Fibroblast of lung (primary cell): Measurements from ENCODE around the gene PRDM16. TPM values are rescaled to one million over a fixed set of nuclear protein-coding genes. Genes with fewer than 3 reads are reported as not detected.
A peak's percentile ranks its signal among the peaks of the same experiment; 100 is the strongest.

Experiments used
- DNase-seq, 2 donors: peaks; one replicate each; pipeline versions ENCODE4 v3.0.0 to v3.0.0-alpha.2; 2010; ENCODE audit warnings: low read depth in 2 of 2
- H2AFZ ChIP-seq: 2 replicates; pipeline ENCODE4 v1.5.1; 2012; ENCODE audit warnings: low read length, control low read depth, inconsistent platforms
- H3K27ac ChIP-seq: 2 replicates; pipeline ENCODE4 v1.5.1; 2011; ENCODE audit warnings: low read length, control low read depth; ENCODE audit not compliant: insufficient read depth
- H3K27me3 ChIP-seq: 2 replicates; pipeline ENCODE4 v1.5.1; 2011; ENCODE audit warnings: mild to moderate bottlenecking, low read length; ENCODE audit not compliant: control insufficient read depth, insufficient read depth
- H3K36me3 ChIP-seq: 2 replicates; pipeline ENCODE4 v1.5.1; 2011; ENCODE audit warnings: low read length; ENCODE audit not compliant: control insufficient read depth, insufficient read depth
- H3K4me1 ChIP-seq: 2 replicates; pipeline ENCODE4 v1.5.1; 2011; ENCODE audit warnings: low read length; ENCODE audit not compliant: control insufficient read depth, insufficient read depth; ENCODE audit errors: extremely low read depth
- H3K4me2 ChIP-seq: 2 replicates; pipeline ENCODE4 v1.5.1; 2011; ENCODE audit warnings: low read length, control low read depth; ENCODE audit not compliant: insufficient read depth; ENCODE audit errors: extremely low read depth
- H3K4me3 ChIP-seq, 4 experiments: fragments of 200-600 bp in 1 of 4; sonication (generic) in 1 of 4; replicated peaks in 1 of 4; 2 replicates each; pipeline ENCODE4 v1.5.1; 2011 to 2016; ENCODE audit warnings: low read length in 4 of 4, low read depth in 3 of 4, mild to moderate bottlenecking in 3 of 4, control low read depth in 2 of 4, inconsistent platforms in 1 of 4, mixed read lengths in 1 of 4; ENCODE audit not compliant: insufficient read depth in 1 of 4; ENCODE audit errors: control extremely low read depth in 1 of 4
- H3K79me2 ChIP-seq: 2 replicates; pipeline ENCODE4 v1.5.1; 2012; ENCODE audit warnings: mild to moderate bottlenecking, low read length, inconsistent platforms; ENCODE audit not compliant: control insufficient read depth, insufficient read depth
- H3K9ac ChIP-seq: 2 replicates; pipeline ENCODE4 v1.5.1; 2011; ENCODE audit warnings: mild to moderate bottlenecking, low read length, control low read depth; ENCODE audit not compliant: insufficient read depth
- H3K9me3 ChIP-seq: 2 replicates; pipeline ENCODE4 v1.5.1; 2012; ENCODE audit warnings: low read depth, low read length; ENCODE audit not compliant: control insufficient read depth, insufficient read depth
- H4K20me1 ChIP-seq: 2 replicates; pipeline ENCODE4 v1.5.1; 2011; ENCODE audit warnings: low read length; ENCODE audit not compliant: control insufficient read depth, insufficient read depth; ENCODE audit errors: extremely low read depth
- CTCF ChIP-seq, 2 donors: IDR thresholded peaks in 1 of 2; conservative IDR thresholded peaks in 1 of 2; 1 replicate in 1 of 2; 2 replicates in 1 of 2; pipeline ENCODE4 v1.5.1; 2011 to 2012; ENCODE audit warnings: low read length in 2 of 2, control low read depth in 1 of 2, inconsistent platforms in 1 of 2, low read depth in 1 of 2, mild to moderate bottlenecking in 1 of 2
- EZH2 ChIP-seq: IDR thresholded peaks from 2 replicates; pipeline ENCODE4 v1.5.1; 2012; ENCODE audit warnings: low read length, control low read depth, mild to moderate bottlenecking; ENCODE audit errors: missing control alignments
- polyA plus RNA-seq, 2 donors: library from polyadenylated mRNA; depleted of rRNA in 1 of 2; stranded (reverse) in 1 of 2; unstranded in 1 of 2; fragments of >200 nt; gene quantifications; 2 replicates each; pipeline ENCODE4 v1.2.1, GENCODE V29; 2011 to 2012; ENCODE audit warnings: missing spikeins in 1 of 2
- total RNA-seq: library from RNA; depleted of rRNA; stranded (reverse); fragments of >200 nt; gene quantifications from 2 replicates; pipeline ENCODE4 v1.2.1, GENCODE V29; 2014

The PRDM16 gene
- total and polyA plus RNA-seq, 2 donors (not counting 1 experiment from before 2014, with no cell fraction given), result 0.30 to 1.8 TPM

- H2AFZ ChIP-seq, result no peak overlapping the region
- H3K4me2 ChIP-seq, result no peak overlapping the region
- no peaks in the 10 kb centered on the region for H3K36me3 ChIP-seq
- no peak for TF ChIP-seq CTCF (conservative IDR thresholded peaks at IDR 0.05 in 1 of 2, IDR thresholded peaks at IDR 0.05 in 1 of 2; ENCODE audit: low read depth in 1 of 2, low read length in 2 of 2)
- TF ChIP-seq EZH2, result no peak
- no peaks in the 10 kb centered on the region for H4K20me1 ChIP-seq
- H3K79me2 ChIP-seq, result no peaks in the 10 kb centered on the region
- H3K27me3 ChIP-seq, result no peaks in the 10 kb centered on the region
- DNase-seq, result no peak
- no peak overlapping the region for H3K4me3 ChIP-seq
- H3K4me1 ChIP-seq, result no peaks in the 10 kb centered on the region
- H3K9ac ChIP-seq, result no peak overlapping the region
- H3K9me3 ChIP-seq, result no peaks in the 10 kb centered on the region
- H3K27ac ChIP-seq, result no peak overlapping the region
These were observed 213.2 kb downstream of the PRDM16 start for GRCh38 chr1:3282186-3282585.

DNA sequence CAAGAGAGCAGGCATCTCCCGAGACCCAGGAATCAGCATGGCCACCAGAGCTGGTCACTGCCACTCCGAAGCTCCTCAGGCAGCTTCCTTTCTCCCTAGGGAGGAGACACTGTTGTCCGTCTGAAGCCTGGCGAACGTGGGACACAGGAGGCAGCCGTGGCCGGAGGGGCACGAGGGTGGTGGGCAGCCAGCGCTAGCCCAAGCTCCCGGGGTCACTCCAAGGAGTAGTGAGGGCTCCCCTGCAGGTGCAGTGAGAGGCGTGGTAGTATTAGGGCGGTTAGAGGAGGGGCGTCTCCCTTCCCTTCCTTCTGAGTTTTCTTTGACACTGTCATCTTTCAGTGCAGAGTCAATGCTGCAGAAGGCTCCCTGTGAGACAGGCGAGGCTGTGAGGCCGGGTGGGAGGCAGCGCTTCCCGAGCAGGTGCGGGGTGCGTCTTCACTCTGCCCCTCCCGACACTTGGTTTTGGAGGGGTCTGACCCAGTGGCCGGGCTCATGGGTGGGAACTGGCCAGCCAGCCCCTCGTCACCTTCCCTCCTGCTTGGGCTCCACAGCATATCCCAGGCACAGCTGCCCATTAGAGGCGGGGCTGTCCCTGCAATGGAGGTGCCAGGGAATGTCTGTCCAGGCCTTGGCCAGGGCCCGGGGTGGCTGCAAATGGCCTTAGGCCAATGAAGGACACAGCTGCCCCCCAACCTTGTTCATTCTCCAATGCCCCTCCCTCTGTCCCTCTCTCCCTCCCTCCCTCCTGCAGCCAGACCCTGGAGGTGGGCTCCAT is 213.8 kb downstream of the PRDM16 start:
- Histone ChIP-seq H3K36me3 (no peaks in the 10 kb centered on the region), H3K27ac (no peak overlapping the region), H3K79me2 (no peaks in the 10 kb centered on the region), H3K9ac (no peak overlapping the region), H3K4me2 (no peak overlapping the region), H4K20me1 (no peaks in the 10 kb centered on the region), H3K9me3 (no peaks in the 10 kb centered on the region), H2AFZ (no peak overlapping the region), H3K4me1 (no peaks in the 10 kb centered on the region), H3K27me3 (no peaks in the 10 kb centered on the region), H3K4me3 (no peak overlapping the region)
- TF ChIP-seq CTCF (conservative IDR thresholded peaks at IDR 0.05 in 1 of 2, IDR thresholded peaks at IDR 0.05 in 1 of 2; ENCODE audit: low read depth in 1 of 2, low read length in 2 of 2) (no peak), EZH2 (no peak)
- no peak for DNase-seq

GRCh38 chr1:3283849-3284248 is 214.8 kb downstream of the PRDM16 start:
- peak in 1 of 2 donors; percentile 4 for DNase-seq
- Histone ChIP-seq H3K4me3 (no peak overlapping the region), H2AFZ (no peak overlapping the region), H3K9ac (no peak overlapping the region), H3K36me3 (no peaks in the 10 kb centered on the region), H3K27me3 (no peaks in the 10 kb centered on the region), H3K4me1 (no peaks in the 10 kb centered on the region), H3K79me2 (no peaks in the 10 kb centered on the region), H3K4me2 (no peak overlapping the region), H3K9me3 (no peaks in the 10 kb centered on the region), H4K20me1 (no peaks in the 10 kb centered on the region), H3K27ac (no peak overlapping the region)
- peak; percentile 48 to 54 for TF ChIP-seq CTCF (conservative IDR thresholded peaks at IDR 0.05 in 1 of 2, IDR thresholded peaks at IDR 0.05 in 1 of 2; ENCODE audit: low read depth in 1 of 2, low read length in 2 of 2)
- no peak for TF ChIP-seq EZH2
